Activated T-cell treated with anti-CD3 and anti-CD28 coated beads for 24 hours (primary cell): ENCODE measurements around the gene RNF215.

Source experiments
- DNase-seq: peaks from one replicate; pipeline ENCODE4 v3.0.0-alpha.2; 2020; ENCODE audit warnings: low read depth

The RNF215 gene

DNA sequence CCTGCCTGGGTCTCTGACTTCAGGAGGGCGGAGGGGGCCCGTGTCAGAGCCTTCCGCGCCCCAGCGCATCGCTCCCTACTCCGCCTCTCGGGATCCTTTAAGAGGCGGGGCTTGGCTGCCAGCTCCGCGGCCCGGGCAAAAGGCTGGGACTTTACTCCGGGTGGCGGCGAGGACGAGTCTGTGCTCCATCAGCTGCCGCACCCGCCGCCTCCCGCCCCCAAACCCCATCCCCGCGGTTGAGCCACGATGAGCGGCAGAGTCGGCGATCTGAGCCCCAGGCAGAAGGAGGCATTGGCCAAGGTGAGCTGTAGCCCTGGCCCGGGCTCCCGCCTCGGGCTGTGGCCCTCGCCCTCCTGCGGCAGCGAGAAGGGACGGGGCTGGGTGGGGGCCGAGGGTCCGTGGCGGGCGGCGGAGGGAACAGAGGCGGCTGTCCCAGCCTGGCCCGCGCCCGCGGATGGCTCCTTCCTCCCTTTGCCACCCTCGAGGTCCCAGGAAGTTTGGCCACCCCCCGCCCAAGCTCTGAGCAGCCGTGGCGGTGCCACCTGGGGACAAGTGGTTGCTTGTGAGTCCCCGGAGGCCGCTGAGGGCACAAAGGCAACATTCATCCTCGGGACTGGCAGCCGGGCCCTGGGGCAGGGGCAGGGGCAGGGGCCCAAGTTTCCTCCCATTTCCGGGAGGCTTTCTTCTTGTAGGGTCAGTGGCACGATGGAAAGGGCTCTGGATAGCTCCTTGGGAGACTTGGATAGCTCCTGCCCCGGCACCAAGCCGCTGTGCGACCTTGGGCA lies 9.9 kb upstream of the RNF215 start, which contains the start of gene SEC14L2:
Gene SEC14L2 (plus strand): TSS at position 148 of the 785 bp plus-strand sequence. CDS start 99 bp downstream, at position 247.
- peak; percentile 54 for DNase-seq

DNA sequence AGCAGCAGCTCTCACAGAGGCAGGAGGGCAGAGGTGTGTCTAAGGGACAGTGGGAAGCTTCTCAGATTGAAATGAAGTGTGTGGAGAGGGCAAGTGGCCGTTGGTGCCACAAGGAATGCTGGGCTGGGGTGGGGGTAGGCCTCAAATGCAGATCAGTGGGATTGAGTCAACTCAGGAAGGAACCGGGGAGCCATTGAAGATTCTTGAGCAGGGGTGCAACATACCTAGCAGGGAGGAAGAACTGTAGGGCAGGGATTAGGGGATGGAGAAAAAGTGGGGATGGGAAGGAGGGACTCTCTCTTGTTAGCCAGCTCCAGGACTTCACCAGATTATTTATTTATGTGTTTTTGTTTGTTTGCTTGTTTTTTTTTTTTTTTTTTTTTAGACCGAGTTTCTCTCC lies 6.7 kb upstream of the RNF215 start:
- no peak for DNase-seq

DNA sequence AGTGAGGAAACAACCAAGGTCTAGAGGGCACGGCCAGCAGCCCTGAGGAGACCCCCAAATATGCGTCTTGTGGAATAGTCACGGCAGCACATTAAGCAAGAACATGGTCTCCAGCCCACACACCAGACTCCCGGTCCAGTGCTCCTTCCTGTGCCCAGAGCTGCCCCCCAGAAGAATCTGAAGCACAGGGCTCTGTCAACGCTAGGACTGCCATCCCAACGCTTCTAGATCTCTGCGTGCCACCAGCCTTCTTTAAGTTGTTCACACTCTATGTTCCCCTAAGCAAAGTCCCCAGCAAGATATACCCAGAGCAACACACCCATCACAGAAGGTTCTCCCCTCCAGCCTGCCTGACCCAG lies 6.1 kb upstream of the RNF215 start:
- DNase-seq: no peak

DNA sequence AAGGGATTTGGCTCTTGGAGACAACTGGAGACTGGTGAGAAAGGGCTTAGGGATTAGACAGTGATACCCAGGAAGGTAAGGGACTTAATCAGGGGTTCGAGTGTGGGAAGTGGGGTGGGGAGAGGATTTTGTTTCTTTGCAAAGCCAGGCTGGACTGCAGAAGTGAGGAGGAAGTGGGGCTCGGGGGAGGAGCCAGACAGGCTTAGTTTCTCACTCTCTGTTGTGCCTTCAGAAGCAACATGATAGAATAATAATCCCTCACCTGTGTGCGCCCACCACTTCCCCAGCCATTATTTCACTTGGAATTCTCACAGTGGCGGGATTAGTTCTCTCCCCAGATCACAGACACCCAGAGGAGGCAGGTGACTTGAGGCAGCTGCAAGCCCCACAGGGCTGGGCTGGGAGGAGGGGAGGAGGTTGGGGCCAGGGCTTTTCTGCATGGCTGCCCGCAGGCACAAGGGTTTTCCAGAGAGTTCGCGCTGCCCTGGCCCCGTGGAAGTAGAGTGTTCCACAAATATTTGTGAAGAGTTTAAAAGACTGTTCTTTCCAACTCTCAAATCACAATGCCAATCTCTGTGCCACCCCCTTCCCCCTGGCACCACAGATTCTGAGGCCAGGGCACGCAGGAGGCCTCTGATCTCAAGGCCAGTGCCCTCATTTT lies 5.6 kb upstream of the RNF215 start:
- no peak for DNase-seq

DNA sequence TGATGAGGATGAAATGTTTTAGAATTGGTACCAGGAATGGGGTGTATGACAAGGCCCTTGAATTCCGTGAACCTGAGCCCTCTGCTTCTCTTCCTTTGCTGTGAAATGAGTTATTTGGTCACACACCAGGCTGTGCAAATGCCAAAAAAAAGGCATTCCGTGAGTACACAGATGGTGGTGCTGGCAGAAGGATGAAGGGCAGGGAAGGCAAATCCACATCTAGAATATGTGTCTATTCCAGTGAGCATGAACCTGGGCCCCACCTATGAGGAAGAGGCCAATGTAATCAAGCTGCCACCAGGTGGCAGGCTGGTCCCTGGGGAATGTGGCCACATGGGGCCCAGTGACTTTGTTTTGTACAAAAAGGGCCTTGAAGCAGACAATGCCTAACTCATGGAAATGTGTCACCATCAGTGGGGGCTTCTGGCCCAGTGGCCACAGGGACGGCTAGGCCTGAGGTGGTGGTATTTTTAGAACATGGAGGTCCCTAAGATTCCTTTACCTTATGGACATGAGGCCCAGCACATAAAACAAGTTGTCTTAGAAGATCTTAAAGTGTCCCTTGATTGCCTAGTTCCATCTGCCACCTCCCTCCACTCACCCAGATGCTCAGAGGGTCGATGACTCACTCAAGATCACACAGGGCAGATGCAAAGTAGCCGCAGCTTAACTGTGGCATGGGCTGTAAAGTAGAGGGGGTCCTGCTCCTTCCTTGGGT lies 3.9 kb upstream of the RNF215 start:
- peak; percentile 73 for DNase-seq

DNA sequence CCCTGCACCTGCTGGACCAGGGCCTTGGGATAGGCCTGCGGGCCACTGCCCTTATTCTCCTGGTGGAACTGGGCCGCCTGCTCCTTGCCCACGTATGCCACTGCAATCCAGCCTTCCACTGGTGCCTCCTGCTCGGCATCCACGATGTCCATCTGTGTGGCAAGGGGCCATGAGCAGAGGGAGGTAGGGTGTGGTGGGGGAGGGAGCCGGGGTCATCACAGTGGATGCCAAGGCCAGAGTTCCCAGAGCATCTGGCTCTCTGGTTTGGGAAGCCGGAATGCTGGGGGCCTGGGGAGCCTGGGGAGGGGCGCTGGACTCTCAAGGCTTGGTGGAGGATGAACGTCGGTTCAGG lies 627 bp downstream of the RNF215 start:
- DNase-seq: no peak

DNA sequence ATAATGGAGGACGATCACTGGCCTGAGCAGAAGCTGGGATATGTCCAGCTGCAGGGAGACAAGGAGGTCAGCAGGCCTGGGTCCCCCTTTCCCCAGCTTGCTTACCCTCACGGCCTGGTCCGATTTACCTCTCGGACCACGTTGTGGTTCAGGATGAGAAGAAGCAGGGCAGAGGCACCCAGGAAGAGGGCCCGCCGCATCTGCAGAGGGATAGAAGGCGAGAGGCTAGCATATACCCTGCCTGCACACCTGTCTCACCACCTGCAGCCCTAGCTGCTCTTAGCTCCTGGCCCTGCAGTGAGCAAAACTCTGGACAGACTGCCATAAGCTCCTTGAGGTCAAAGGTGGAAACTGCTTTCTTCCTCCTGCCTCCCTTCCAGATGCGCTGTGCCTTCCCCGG lies 1.3 kb downstream of the RNF215 start:
- DNase-seq: no peak

DNA sequence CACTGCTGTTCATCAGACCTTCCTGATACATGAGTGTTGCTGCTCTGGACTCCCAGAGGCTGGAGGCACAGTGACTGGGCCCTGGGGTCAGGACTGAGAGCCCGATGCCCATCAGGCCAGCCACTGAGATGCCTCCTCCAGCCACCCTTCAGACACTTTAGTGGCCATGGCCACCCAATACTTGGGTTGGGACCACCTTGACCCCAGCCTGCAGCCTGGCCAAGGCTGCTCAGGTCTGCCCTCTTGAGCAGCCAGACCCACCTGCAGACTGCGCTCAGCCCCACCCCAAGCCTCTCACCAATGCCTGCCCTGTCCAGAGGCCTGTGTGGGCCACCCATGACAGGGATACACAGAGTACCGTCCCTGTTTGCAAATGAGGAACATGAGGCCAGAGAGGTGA lies 4.2 kb downstream of the RNF215 start:
- no peak for DNase-seq

DNA sequence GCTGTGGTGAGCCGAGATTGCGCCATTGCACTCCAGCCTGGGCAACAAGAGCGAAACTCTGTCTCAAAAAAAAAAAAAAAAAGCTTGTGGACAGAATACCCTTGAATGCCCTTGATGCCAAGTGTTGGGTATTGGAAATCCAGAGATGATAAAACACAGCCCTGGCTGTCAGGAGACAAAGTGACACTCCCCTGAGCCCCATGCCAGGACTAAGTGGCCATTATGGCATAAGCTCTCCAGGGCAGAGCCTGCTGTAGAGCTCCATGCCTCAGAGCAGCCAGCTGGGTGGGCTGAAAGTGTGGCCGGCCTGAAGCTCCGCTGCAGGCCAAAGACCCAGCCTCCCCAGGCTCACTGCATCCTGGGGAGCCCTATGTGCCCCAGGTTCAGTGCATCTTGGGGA lies 4.9 kb downstream of the RNF215 start:
- no peak for DNase-seq

DNA sequence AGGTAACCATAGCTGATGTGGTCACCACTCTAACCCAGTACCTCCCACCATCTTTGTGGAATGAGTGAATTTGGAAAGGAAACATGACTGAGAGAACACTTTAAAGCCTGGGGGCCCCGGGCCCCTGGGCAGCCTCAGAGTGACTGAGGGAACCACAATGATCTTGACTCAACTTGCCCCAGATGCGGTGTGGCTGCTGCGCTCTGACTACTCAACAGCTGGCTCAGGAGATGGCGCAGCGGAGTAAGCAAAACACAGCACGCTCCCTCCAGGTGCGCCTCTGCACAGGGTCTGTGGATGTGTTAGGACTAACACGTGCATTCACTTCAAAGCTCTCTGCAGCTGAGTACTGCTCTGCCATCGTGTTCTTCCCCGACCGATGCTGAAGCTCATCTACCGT lies 5.9 kb downstream of the RNF215 start:
- DNase-seq: no peak

DNA sequence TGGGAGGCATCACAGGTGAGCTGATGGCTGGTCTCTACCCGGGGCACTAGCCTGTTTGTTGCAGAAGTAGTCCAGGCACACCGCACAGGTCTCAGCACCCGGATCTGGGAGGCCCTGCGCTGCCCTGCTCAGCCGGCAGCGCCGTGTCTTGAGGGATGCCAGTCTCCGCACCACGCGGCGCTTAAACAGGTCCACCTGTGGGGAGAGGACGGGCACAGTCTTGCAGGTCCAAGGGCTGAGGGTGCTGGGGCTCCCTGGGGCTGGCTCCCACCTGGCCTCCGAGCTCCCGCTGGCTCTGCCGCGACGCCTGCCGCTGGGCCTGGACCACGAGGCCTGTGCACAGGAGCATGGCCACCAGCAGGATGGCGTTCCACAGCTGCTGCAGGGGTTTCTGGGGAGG lies 7.2 kb downstream of the RNF215 start:
- no peak for DNase-seq

DNA sequence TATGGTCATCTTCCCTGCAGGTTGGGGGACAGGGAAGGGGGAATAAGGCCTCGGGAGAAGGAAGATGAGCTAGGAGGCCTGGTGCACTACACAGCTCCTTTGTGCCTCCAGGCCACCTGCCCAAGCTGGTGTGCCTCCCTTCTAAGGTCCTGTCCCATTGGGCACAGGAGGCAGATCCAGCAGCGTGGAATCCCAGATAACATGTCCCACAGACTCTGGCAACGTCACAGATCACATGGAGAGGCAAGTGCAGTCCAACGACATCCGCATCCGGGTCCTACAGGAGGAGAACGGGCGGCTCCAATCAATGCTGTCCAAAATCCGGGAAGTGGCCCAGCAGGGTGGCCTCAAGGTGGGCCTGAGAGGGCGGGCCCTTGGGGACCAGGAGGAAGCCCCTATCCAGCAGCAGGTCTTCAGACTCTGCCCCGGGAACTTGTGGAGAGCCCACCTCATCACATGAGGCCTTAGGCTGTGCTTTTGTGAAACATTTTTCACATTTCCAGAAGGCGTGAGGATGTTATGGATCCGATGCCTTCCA lies 11.8 kb downstream of the RNF215 start:
- no peak for DNase-seq

DNA sequence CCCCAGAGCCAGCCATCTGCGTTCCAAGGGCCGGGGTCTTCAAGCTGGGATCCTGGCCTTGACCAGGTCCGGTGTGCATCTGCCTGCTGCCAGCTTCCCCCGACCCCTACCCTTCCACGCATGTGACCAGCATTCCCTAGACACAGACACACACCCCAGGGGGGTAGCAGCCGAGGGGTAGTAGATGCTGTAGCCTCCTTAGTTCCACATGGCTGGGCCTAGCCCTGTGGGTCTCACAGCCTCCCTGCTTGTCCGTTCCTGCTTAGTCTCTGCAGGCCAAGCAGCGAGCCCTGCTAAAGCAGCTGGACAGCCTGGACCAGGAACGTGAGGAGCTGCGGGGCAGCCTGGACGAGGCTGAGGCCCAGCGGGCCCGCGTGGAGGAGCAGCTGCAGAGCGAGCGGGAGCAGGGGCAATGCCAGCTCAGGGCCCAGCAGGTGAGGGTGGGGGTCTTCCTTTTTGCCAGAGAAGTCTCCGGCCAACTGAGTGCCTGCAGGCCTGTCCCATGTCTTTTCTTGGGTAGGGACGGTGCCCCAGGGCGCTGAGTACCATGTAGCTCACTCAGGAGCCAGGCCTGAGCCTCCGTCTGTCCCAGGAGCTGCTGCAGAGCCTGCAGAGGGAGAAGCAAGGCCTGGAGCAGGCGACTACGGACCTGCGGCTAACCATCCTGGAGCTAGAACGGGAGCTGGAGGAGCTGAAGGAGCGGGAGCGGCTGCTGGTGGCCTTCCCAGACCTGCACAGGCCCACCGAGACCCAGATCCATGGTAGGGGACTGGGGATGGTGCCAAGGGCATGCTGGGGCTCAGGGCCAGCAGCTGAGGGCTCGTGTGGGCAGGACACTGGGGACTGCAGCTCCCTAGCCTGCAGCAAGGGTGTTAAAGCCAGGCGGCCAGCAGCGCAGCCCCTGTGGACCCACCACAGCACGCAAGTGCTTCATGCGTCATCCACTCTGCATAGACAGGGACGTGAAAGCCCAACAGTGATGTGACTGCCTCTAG lies 13.6 kb downstream of the RNF215 start:
- no peak for DNase-seq

DNA sequence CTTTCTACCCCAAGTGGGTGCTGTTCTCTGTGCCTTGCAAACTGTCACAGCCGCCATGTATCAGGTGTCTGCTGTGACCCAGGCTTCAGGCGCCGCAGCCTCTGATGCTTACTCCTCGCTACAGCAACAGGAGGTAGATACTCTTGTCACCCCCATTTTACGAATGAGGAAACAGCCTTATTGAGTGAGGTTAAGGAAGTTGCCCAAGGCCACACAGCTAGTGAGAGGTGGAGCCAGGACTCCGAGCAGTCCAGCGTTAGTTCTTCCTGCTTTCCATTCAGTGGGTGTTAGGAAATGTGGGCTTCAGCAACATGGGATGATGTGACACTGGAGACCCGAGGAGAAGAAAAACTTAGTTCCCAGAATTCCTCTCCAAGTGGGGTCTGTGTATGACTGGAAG lies 14.3 kb downstream of the RNF215 start:
- DNase-seq: no peak

DNA sequence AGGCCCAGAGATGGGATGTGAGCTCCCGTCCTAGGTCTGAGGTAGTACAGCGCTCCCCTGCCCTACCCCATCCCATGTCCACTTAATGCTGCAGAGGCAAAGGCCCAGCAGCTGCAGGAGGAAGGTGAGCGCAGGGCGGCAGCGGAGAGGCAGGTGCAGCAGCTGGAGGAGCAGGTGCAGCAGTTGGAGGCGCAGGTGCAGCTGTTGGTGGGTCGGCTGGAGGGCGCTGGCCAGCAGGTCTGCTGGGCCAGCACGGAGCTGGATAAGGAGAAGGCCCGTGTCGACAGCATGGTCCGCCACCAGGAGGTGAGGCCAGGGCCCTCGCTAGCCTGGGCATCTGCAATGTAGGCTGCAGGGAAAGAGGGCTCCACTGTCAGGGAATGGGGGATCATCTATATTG lies 15.2 kb downstream of the RNF215 start:
- DNase-seq: no peak

DNA sequence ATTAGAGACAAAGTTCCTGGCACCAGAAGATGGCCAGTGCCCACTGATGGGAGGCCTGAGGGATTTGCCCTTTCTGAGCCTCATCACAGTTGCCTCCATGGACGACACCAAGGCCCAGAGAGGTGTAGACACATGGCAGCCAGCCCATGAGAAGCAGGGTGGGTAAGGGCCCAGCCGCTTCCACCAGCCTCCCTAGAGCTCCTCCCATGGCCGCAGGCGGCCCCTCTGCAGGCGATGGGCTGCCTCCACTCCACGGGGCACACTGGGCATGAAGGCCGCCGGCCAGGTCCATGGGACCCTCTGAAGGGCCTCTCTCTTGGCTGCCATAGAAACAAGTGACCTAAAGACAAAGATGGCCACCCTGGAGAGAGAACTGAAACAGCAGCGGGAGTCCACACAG lies 15.9 kb downstream of the RNF215 start:
- DNase-seq: no peak

DNA sequence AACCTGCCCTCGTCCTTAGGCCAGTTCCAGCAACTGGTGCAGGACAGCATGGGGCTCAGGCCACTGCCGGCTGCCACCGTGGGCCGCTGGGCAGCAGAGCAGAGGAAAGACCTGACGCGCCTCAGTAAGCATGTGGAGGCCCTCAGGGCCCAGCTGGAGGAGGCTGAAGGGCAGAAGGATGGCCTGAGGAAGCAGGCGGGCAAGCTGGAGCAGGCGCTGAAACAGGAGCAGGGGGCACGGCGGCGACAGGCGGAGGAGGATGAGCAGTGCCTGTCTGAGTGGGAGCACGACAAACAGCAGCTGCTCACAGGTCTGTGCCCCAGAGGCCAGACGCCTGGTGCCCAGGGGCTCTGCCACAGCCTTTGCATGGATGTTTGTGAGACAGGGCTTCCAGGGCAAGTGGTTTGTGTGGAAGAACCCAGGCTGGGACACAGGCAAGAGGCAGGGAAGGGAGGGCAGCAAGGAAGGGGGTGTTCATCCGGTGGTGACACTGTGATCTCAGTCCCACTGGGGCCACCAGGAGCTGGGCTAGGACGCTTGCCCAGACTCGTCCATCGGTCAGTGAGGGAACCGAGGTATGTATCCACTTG lies 16.5 kb downstream of the RNF215 start:
- DNase-seq: no peak

DNA sequence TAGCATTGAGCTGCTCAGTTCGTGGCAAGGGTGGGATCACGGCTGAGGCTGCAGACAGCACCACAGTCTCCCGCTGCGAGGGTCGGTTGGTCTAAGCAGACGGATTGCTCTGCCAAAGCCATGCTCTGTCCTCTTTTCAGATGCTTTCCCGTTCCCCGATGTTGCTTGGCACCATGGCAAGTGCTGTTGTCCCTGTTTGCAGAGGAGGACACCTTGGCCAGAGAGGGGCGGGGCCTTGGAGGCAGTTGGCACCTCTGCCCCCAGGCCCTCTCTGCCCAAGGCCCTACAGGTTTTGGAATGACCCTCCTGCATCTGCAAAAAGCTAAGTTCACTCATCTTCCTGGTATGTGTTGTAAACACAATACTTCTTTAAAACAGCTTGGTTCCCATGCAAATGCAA lies 18.8 kb downstream of the RNF215 start:
- DNase-seq: no peak

DNA sequence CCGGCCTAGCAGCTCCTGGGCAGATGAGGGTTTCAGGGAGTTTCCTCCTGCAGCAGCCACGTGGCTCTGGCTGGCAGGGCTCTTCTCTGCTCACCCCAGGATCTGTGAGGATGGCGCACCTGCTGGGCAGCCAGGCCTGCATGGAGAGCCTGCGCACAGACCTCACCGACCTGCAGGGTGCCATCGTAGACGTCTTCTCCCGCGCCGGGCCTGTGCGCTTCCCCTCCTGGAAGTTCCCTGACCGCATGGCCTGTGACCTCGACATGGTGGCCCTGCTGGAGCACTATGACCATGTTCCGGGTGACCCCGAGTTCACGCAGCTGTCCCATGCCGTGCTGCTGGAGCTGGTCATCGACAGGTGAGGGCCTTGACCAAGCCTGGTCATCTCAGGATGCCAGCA lies 21.3 kb downstream of the RNF215 start:
- no peak for DNase-seq

DNA sequence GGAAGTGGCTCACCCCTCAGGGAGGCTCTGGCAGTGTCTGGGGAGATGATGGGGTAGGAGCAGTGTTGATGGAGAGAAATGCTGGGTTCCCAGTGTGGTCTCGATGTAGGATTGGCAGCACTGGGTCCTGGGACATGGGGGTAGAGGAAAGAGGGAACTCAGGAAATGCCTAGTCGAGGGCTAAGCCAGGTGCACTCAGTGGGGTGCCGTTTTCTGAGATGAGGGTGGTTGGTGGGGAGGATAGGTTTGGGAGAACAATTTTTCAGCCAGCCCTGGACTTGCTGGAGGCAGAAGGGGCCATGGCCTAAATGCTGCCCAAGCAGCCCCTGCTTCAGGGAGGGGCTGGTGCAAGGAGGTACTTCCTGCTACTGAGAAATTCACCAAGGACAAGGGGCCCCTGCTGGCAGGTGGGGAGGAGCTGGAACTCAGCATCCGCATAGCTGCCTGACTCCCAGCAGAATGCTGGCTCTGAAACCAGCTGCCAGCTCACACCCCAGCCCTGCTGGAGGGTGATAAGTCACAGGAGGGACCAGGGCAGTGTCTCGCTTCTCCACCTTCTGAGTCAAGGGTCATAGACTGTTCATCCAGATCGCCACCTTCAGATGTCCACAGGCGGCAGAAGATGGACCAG lies 24.4 kb downstream of the RNF215 start:
- DNase-seq: no peak
